K562 (cell line): ENCODE measurements around the gene PRDX6. TPM values are rescaled to one million over a fixed set of nuclear protein-coding genes. Genes with fewer than 3 reads are reported as not detected.
A peak's percentile ranks its signal among the peaks of the same experiment; 100 is the strongest.

ENCODE experiments used
- ATAC-seq: fragments of 200-7000 bp; cut with Tn5 transposase; 3 replicates; pipeline ENCODE4 v1.9.1; 2020; ENCODE audit warnings: moderate library complexity
- BruUV-seq: library from RNA; stranded (reverse); fragments of 400-500 nt; replicated peaks from 2 replicates; lab custom pipeline; 2021; lab: Mats Ljungman, UMichigan
- CTCF ChIA-PET: fragments of 300-600 bp; formaldehyde crosslinking; extraction: SDS; loops from one replicate; lab custom pipeline; 2021; ENCODE audit warnings: low intra/inter-chr PET ratio; lab: Yijun Ruan, JAX
- POLR2A ChIA-PET: fragments of 300-600, 350-650 bp; sonication (Branson Sonifier 250); formaldehyde crosslinking; extraction: SDS; loops from one replicate; lab custom pipeline; 2021; ENCODE audit warnings: antibody characterized with exemption, inconsistent platforms; lab: Yijun Ruan, JAX
- DNase-seq, 4 experiments: peaks; one replicate each; pipeline versions ENCODE4 v3.0.0 to v3.0.0-alpha.2; 2011 to 2018; ENCODE audit warnings: low spot score in 3 of 4, mixed read lengths in 3 of 4; ENCODE audit errors: extremely low read depth in 1 of 4
- FAIRE-seq: peaks from 2 replicates; lab custom pipeline; 2011; peaks lifted over from hg19 to GRCh38; lab: Jason Lieb, UNC
- H2AFZ ChIP-seq: 2 replicates; pipeline ENCODE4 v1.6.0; 2011; ENCODE audit warnings: low read depth, low read length, control low read depth, inconsistent platforms
- H3K27ac ChIP-seq: fragments of 200-600 bp; 3 replicates; pipeline ENCODE4 v1.8.0; 2011; ENCODE audit warnings: low read depth, mild to moderate bottlenecking, control low read depth, inconsistent platforms, low read length, moderate library complexity, mixed read lengths; ENCODE audit errors: extremely low read depth
- H3K27me3 ChIP-seq, 2 experiments: fragments of 300-600 bp in 1 of 2; 2 replicates in 1 of 2; 3 replicates in 1 of 2; pipeline versions ENCODE4 v1.6.0 to v1.8.0; 2011; ENCODE audit warnings: inconsistent platforms in 2 of 2, low read length in 2 of 2, mild to moderate bottlenecking in 1 of 2, mixed read lengths in 1 of 2, moderate library complexity in 1 of 2; ENCODE audit not compliant: control insufficient read depth in 2 of 2, insufficient read depth in 2 of 2
- H3K36me3 ChIP-seq: fragments of 300-600 bp; 3 replicates; pipeline ENCODE4 v1.8.0; 2011; ENCODE audit warnings: mild to moderate bottlenecking, low read length, inconsistent platforms; ENCODE audit not compliant: control insufficient read depth, insufficient read depth
- H3K4me1 ChIP-seq, 2 experiments: fragments of 200-600 bp in 1 of 2; replicated peaks in 1 of 2; 2 replicates in 1 of 2; 3 replicates in 1 of 2; pipeline versions ENCODE4 v1.5.1 to v1.8.0; 2011; ENCODE audit warnings: inconsistent platforms in 2 of 2, low read length in 2 of 2, mild to moderate bottlenecking in 1 of 2, mixed read lengths in 1 of 2, moderate library complexity in 1 of 2; ENCODE audit not compliant: control insufficient read depth in 2 of 2, insufficient read depth in 2 of 2
- H3K4me2 ChIP-seq: 2 replicates; pipeline ENCODE4 v1.6.1; 2011; ENCODE audit warnings: low read length, control low read depth, inconsistent platforms, mixed read lengths; ENCODE audit not compliant: insufficient read depth
- H3K4me3 ChIP-seq: fragments of 200-600 bp; sonication (generic), shearing (Covaris generic); 2 replicates; pipeline ENCODE4 v1.5.1; 2016; ENCODE audit warnings: control low read depth, inconsistent platforms
- H3K79me2 ChIP-seq: fragments of 200-600 bp; 3 replicates; pipeline ENCODE4 v1.8.0; 2011; ENCODE audit warnings: low read length, inconsistent platforms; ENCODE audit not compliant: control insufficient read depth, insufficient read depth
- H3K9ac ChIP-seq, 2 experiments: 2 replicates each; pipeline versions ENCODE4 v1.6.0 to v1.6.1; 2011; ENCODE audit warnings: low read depth in 2 of 2, low read length in 2 of 2, control low read depth in 1 of 2, inconsistent platforms in 1 of 2, mild to moderate bottlenecking in 1 of 2, mixed read lengths in 1 of 2; ENCODE audit not compliant: insufficient read depth in 1 of 2
- H3K9me1 ChIP-seq: one replicate; pipeline ENCODE4 v1.6.0; 2011; ENCODE audit warnings: inconsistent platforms, mild to moderate bottlenecking, low read length, moderate library complexity; ENCODE audit not compliant: control insufficient read depth, insufficient read depth
- H3K9me3 ChIP-seq: replicated peaks from 2 replicates; pipeline ENCODE4 v1.5.1; 2011; ENCODE audit warnings: low read depth, low read length, inconsistent platforms; ENCODE audit not compliant: control insufficient read depth, insufficient read depth
- H4K20me1 ChIP-seq: replicated peaks from 2 replicates; pipeline ENCODE4 v1.6.1; 2011; ENCODE audit warnings: low read length, inconsistent platforms, mixed read lengths; ENCODE audit not compliant: control insufficient read depth, insufficient read depth
- BRCA1 ChIP-seq, 2 experiments: fragments of 450-650 bp in 1 of 2; sonication (generic) in 1 of 2; formaldehyde crosslinking in 1 of 2; IDR thresholded peaks; 2 replicates each; pipeline versions ENCODE4 v1.5.0 to v1.6.1; 2017 to 2020; ENCODE audit warnings: mild to moderate bottlenecking in 1 of 2, missing genetic modification reagents in 1 of 2
- BRD9 ChIP-seq: fragments of 450-650 bp; IDR thresholded peaks from 2 replicates; pipeline ENCODE4 v1.6.1; 2018; ENCODE audit warnings: low read depth; ENCODE audit not compliant: partially characterized antibody
- CBX2 ChIP-seq: fragments of 200-600 bp; sonication (generic); IDR thresholded peaks from one replicate; pipeline ENCODE4 v1.6.1; 2012; ENCODE audit warnings: mild to moderate bottlenecking, low read length, inconsistent platforms; ENCODE audit not compliant: insufficient read depth, poor library complexity, severe bottlenecking
- DACH1 ChIP-seq: fragments of 450-650 bp; IDR thresholded peaks from 2 replicates; pipeline ENCODE4 v1.6.1; 2018; ENCODE audit not compliant: partially characterized antibody
- HDAC1 ChIP-seq, 2 experiments: fragments of 450-650 bp; IDR thresholded peaks; 2 replicates each; pipeline ENCODE4 v1.6.1; 2016 to 2017; ENCODE audit warnings: inconsistent platforms in 1 of 2, mild to moderate bottlenecking in 1 of 2, moderate library complexity in 1 of 2
- PHB ChIP-seq: fragments of 250-450 bp; sonication (Bioruptor Pico); IDR thresholded peaks from 2 replicates; pipeline ENCODE4 v1.5.0; 2021
- RHOXF2B ChIP-seq: fragments of 250-450 bp; sonication (Bioruptor Pico); conservative IDR thresholded peaks from 2 replicates; pipeline ENCODE4 v1.5.1; 2021
- SMAD4 ChIP-seq: fragments of 250-450 bp; sonication (Bioruptor Pico); conservative IDR thresholded peaks from 2 replicates; pipeline ENCODE4 v1.8.0; 2021; ENCODE audit warnings: inconsistent platforms, mild to moderate bottlenecking, moderate library complexity
- STAT5B ChIP-seq: fragments of 250-450 bp; sonication (Bioruptor Pico); IDR thresholded peaks from 2 replicates; pipeline ENCODE4 v1.8.0; 2021; ENCODE audit warnings: mild to moderate bottlenecking, inconsistent platforms
- ZNF324 ChIP-seq: fragments of 250-450 bp; sonication (Bioruptor Pico); IDR thresholded peaks from 2 replicates; pipeline ENCODE4 v1.4.0; 2020; ENCODE audit warnings: mild to moderate bottlenecking
- whole genome bisulfite sequencing: fragments of 100-300 bp; shearing (Covaris generic); methylation state at CpG from one replicate; pipeline ENCODE4 v1.1.6; 2016; ENCODE audit warnings: low coverage, mixed read lengths; ENCODE audit not compliant: insufficient coverage; ENCODE audit errors: missing lambda C conversion rate; 5-methylcytosine and 5-hydroxymethylcytosine counted together
- in situ Hi-C: fragments of 300-500 bp; cut with MboI; formaldehyde crosslinking; loops from 4 replicates; pipeline ENCODE4 v1.15.0; 2018; ENCODE audit warnings: inconsistent platforms, mixed read lengths
- intact Hi-C: fragments of 100-400 bp; cut with micrococcal nuclease; formaldehyde crosslinking; loops from 2 replicates; pipeline ENCODE4 v1.14.2; 2022
- polyA plus RNA-seq, 8 experiments: library from polyadenylated mRNA; depleted of rRNA in 4 of 8; stranded (reverse) in 5 of 8; unstranded in 3 of 8; fragments of >200 nt; fragmentation: Nextera tagmentation in 2 of 8; fragmentation: Illumina TruSeq in 1 of 8; extraction: Ambion mirVana in 2 of 8; extraction: Trizol in 1 of 8; gene quantifications; 2 replicates each; pipeline versions ENCODE4 v1.2.1 to v1.2.3, GENCODE V29; 2011 to 2014; ENCODE audit warnings: inconsistent platforms in 1 of 8, missing spikeins in 1 of 8
- total RNA-seq, 7 experiments: library from RNA; depleted of rRNA in 6 of 7; stranded (reverse); fragments of >200 nt in 6 of 7; fragmentation: Illumina TruSeq in 2 of 7; extraction: Trizol in 2 of 7; gene quantifications; 2 replicates each; pipeline versions ENCODE4 v1.2.1 to v1.2.3, GENCODE V29; 2011 to 2021; ENCODE audit warnings: low replicate concordance in 1 of 7
- TF ChIP-seq, protein P1 (sequence below), 2 experiments: IDR thresholded peaks; 2 replicates each; pipeline ENCODE4 v1.6.1; 2011; ENCODE audit warnings: borderline replicate concordance in 1 of 2, control low read depth in 1 of 2, low read depth in 1 of 2, low read length in 1 of 2, mild to moderate bottlenecking in 1 of 2, mixed read lengths in 1 of 2, moderate library complexity in 1 of 2; ENCODE audit not compliant: insufficient read depth in 1 of 2, insufficient read length in 1 of 2, poor library complexity in 1 of 2, severe bottlenecking in 1 of 2; ENCODE audit errors: extremely low read depth in 1 of 2
- TF ChIP-seq, protein P2 (sequence below), 2 experiments: fragments of 450-650 bp; conservative IDR thresholded peaks; 2 replicates each; pipeline ENCODE4 v1.6.1; 2017; ENCODE audit warnings: mild to moderate bottlenecking in 2 of 2, moderate library complexity in 2 of 2
- TF ChIP-seq, protein P3 (sequence below): fragments of 150-350 bp; IDR thresholded peaks from 2 replicates; pipeline ENCODE4 v1.6.1; 2014; ENCODE audit warnings: low read depth, mild to moderate bottlenecking, low read length, borderline replicate concordance

PRDX6 gene
- total and polyA plus RNA-seq, 9 of the 15 experiments (the other 6 are each of a cell fraction or from before 2014, with no cell fraction given), result 277 to 1,082 (median 610) TPM

DNA sequence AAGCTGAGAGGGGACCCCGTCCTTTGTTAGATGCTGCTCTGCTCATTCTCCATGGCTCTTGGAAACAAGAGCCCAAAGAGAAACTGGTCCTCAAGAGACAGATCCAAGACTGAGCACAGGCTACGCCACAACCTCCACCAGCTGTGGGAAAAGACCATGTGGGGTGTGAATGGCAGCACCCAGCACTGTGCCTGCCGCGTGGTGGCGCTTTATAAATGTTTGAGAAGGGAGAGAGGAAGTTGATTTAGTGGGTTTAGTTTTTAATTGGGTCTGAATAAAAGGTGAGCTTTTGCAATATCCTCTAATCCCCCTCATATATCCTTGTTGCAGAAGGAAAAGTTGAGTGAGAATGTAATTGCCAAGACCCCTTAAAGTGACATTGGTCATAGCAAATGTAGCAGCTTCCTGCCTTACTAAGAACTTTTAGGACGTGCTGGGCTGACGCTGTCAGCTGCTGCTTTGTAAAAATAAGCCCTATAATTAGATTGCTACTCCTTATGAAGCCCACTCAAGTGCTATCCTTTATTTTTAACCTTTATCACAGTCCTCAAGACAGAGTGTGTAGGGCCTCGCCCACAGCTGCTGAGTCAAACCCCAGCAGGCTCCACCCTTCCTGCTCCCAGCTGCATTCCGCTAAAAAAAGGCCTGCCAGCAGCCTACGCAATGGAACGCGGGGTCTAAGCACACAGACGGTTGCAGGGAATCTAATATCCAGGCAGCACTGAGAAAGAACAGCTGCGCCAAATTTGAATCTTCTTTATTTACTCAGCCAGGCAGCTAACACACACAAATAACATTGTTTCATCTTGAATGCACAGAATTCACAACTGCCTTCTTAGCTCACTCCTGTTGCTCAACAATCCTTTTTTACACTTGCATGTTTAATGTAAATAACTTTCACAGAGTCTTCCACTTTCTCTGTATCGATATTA is 47.4 kb upstream of the PRDX6 start:
- peak overlapping the region; percentile 5; the same call in 1 of the 2 replicates for H3K4me3 ChIP-seq
- H3K36me3 ChIP-seq, result peaks cover 3% of the 10 kb centered on the region; the same call in 1 of the 3 replicates
- no peaks in the 10 kb centered on the region for H3K9me3 ChIP-seq
- peak overlapping the region; percentile 87 for H2AFZ ChIP-seq
- peak overlapping the region; percentile 83 for H3K4me2 ChIP-seq
- H3K9ac ChIP-seq, result peak overlapping the region; percentile 73 to 79; a peak in 3 of 4 replicates
- H3K27me3 ChIP-seq, result no peaks in the 10 kb centered on the region
- H3K27ac ChIP-seq, result peak overlapping the region; percentile 89
- no peaks in the 10 kb centered on the region for H3K79me2 ChIP-seq
- DNase-seq (peak; percentile 78 to 96 (median 83)), ATAC-seq (peak; percentile 94), FAIRE-seq (peak; percentile 92)
- in situ Hi-C loops (loop anchor here (10.0 kb wide), 1 partner anchor 395 kb away; the partner anchor contains the start of genes CENPL and DARS2), intact Hi-C loops (loop anchor here (2.0 to 5.0 kb wide), 6 partner anchors 123 to 645 kb away; partner anchors contain the start of gene KLHL20)
- POLR2A ChIA-PET, result interaction anchor here (0.6 to 2.4 kb wide), 10 partner anchors 10 to 785 kb away, joined by 3 to 16 read pairs (median 4); partner anchors contain the start of genes CENPL, DARS2, GAS5 and PRDX6
- BruUV-seq, result no TSS peak
- CTCF ChIA-PET, result interaction anchor here (0.7 to 2.4 kb wide), 2 partner anchors 30 to 395 kb away, joined by 3 to 13 read pairs; partner anchors contain the start of genes CENPL and DARS2
- peaks cover 19 to 63% of the 10 kb centered on the region in 2 experiments; a peak in 4 of 5 replicates for H3K4me1 ChIP-seq
- no peaks in the 10 kb centered on the region for H4K20me1 ChIP-seq
- 6% methylated on average over 15 of the region's 15 CpGs for WGBS
- H3K9me1 ChIP-seq, result no peaks in the 10 kb centered on the region
- TF ChIP-seq ZNF324, result no peak
- TF ChIP-seq DACH1, result peak; percentile 65
- TF ChIP-seq PHB, result no peak
- TF ChIP-seq BRCA1 (IDR thresholded peaks at IDR 0.05), result no peak
- no peak for TF ChIP-seq BRCA1 (CRISPR knock-in tag; IDR thresholded peaks at IDR 0.05)
- TF ChIP-seq SMAD4, result peak; percentile 48
- no peak for TF ChIP-seq RHOXF2B (CRISPR knock-in tag)
- TF ChIP-seq, protein P1, sequence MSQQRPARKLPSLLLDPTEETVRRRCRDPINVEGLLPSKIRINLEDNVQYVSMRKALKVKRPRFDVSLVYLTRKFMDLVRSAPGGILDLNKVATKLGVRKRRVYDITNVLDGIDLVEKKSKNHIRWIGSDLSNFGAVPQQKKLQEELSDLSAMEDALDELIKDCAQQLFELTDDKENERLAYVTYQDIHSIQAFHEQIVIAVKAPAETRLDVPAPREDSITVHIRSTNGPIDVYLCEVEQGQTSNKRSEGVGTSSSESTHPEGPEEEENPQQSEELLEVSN (IDR thresholded peaks at IDR 0.05; ENCODE audit: borderline replicate concordance in 1 of 2, extremely low read depth in 1 of 2, insufficient read depth in 1 of 2, insufficient read length in 1 of 2, low read depth in 1 of 2, low read length in 1 of 2, poor library complexity in 1 of 2, severe bottlenecking in 1 of 2), result peak; percentile 66 to 84
- TF ChIP-seq CBX2, result no peak
- TF ChIP-seq STAT5B (CRISPR knock-in tag), result no peak
- TF ChIP-seq, protein P2, sequence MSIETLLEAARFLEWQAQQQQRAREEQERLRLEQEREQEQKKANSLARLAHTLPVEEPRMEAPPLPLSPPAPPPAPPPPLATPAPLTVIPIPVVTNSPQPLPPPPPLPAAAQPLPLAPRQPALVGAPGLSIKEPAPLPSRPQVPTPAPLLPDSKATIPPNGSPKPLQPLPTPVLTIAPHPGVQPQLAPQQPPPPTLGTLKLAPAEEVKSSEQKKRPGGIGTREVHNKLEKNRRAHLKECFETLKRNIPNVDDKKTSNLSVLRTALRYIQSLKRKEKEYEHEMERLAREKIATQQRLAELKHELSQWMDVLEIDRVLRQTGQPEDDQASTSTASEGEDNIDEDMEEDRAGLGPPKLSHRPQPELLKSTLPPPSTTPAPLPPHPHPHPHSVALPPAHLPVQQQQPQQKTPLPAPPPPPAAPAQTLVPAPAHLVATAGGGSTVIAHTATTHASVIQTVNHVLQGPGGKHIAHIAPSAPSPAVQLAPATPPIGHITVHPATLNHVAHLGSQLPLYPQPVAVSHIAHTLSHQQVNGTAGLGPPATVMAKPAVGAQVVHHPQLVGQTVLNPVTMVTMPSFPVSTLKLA (conservative IDR thresholded peaks at IDR 0.05), result peak; percentile 67 to 78
- TF ChIP-seq HDAC1 (IDR thresholded peaks at IDR 0.05), result peak in 1 of 2 experiments; percentile 37; a peak in 1 of 4 replicates
- TF ChIP-seq, protein P3, sequence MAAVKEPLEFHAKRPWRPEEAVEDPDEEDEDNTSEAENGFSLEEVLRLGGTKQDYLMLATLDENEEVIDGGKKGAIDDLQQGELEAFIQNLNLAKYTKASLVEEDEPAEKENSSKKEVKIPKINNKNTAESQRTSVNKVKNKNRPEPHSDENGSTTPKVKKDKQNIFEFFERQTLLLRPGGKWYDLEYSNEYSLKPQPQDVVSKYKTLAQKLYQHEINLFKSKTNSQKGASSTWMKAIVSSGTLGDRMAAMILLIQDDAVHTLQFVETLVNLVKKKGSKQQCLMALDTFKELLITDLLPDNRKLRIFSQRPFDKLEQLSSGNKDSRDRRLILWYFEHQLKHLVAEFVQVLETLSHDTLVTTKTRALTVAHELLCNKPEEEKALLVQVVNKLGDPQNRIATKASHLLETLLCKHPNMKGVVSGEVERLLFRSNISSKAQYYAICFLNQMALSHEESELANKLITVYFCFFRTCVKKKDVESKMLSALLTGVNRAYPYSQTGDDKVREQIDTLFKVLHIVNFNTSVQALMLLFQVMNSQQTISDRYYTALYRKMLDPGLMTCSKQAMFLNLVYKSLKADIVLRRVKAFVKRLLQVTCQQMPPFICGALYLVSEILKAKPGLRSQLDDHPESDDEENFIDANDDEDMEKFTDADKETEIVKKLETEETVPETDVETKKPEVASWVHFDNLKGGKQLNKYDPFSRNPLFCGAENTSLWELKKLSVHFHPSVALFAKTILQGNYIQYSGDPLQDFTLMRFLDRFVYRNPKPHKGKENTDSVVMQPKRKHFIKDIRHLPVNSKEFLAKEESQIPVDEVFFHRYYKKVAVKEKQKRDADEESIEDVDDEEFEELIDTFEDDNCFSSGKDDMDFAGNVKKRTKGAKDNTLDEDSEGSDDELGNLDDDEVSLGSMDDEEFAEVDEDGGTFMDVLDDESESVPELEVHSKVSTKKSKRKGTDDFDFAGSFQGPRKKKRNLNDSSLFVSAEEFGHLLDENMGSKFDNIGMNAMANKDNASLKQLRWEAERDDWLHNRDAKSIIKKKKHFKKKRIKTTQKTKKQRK, result no peak
- peak; percentile 86 for TF ChIP-seq BRD9
